Hepatocyte (in vitro differentiated cells): Measurements from ENCODE around the gene ACACA. TPM values are rescaled to one million over a fixed set of nuclear protein-coding genes. Genes with fewer than 3 reads are reported as not detected.

ENCODE experiments used
- DNase-seq: peaks from one replicate; pipeline ENCODE4 v3.0.0-alpha.2; 2016; ENCODE audit warnings: low spot score
- H2AFZ ChIP-seq: fragments of 200-600 bp; sonication (generic); 2 replicates; pipeline ENCODE4 v1.6.0; 2016; ENCODE audit warnings: antibody characterized with exemption, mild to moderate bottlenecking
- H3K27ac ChIP-seq: fragments of 200-600 bp; sonication (generic); 2 replicates; pipeline ENCODE4 v1.5.1; 2016; ENCODE audit warnings: mild to moderate bottlenecking
- H3K27me3 ChIP-seq: fragments of 200-600 bp; sonication (generic); 2 replicates; pipeline ENCODE4 v1.6.1; 2016
- H3K36me3 ChIP-seq: fragments of 200-600 bp; sonication (generic); replicated peaks from 2 replicates; pipeline ENCODE4 v1.5.1; 2016; ENCODE audit warnings: low read depth; ENCODE audit not compliant: insufficient read depth
- H3K4me1 ChIP-seq: fragments of 200-600 bp; sonication (generic); 2 replicates; pipeline ENCODE4 v1.5.1; 2016; ENCODE audit warnings: mild to moderate bottlenecking, moderate library complexity; ENCODE audit not compliant: insufficient read depth
- H3K4me2 ChIP-seq: fragments of 200-600 bp; sonication (generic); 2 replicates; pipeline ENCODE4 v1.6.0; 2016
- H3K4me3 ChIP-seq: fragments of 200-600 bp; sonication (generic); 2 replicates; pipeline ENCODE4 v1.5.1; 2016; ENCODE audit warnings: mild to moderate bottlenecking
- H3K79me2 ChIP-seq: fragments of 200-600 bp; sonication (generic); 2 replicates; pipeline ENCODE4 v1.6.0; 2017; ENCODE audit warnings: mild to moderate bottlenecking
- H3K9me2 ChIP-seq: fragments of 200-600 bp; sonication (generic); replicated peaks from 2 replicates; pipeline ENCODE4 v1.6.0; 2017; ENCODE audit warnings: mild to moderate bottlenecking; ENCODE audit not compliant: insufficient read depth
- H3K9me3 ChIP-seq: fragments of 200-600 bp; sonication (generic); 2 replicates; pipeline ENCODE4 v1.5.1; 2016; ENCODE audit warnings: low read depth, mild to moderate bottlenecking
- H4K20me1 ChIP-seq: fragments of 200-600 bp; sonication (generic); 2 replicates; pipeline ENCODE4 v1.6.0; 2016; ENCODE audit warnings: mild to moderate bottlenecking; ENCODE audit not compliant: insufficient read depth, poor library complexity, severe bottlenecking
- EZH2 ChIP-seq: fragments of 200-600 bp; sonication (generic); IDR thresholded peaks from 2 replicates; pipeline ENCODE4 v1.6.1; 2016; ENCODE audit warnings: antibody characterized with exemption, mild to moderate bottlenecking, borderline replicate concordance
- EZH2phosphoT487 ChIP-seq: fragments of 200-600 bp; sonication (generic); IDR thresholded peaks from one replicate; pipeline ENCODE4 v1.6.1; 2018; ENCODE audit warnings: antibody characterized with exemption, mild to moderate bottlenecking, low read depth, moderate library complexity; ENCODE audit not compliant: unreplicated experiment, severe bottlenecking
- WGBS: methylation state at CpG from one replicate; pipeline ENCODE4 v1.1.6; 2016; ENCODE audit warnings: low lambda C conversion rate; ENCODE audit errors: missing lambda C conversion rate; 5-methylcytosine and 5-hydroxymethylcytosine counted together
- polyA plus RNA-seq: library from polyadenylated mRNA; unstranded; fragments of >200 nt; fragmentation: Nextera tagmentation; extraction: Ambion mirVana; gene quantifications from 2 replicates; pipeline ENCODE4 v1.2.1, GENCODE V29; 2016
- total RNA-seq: library from RNA; depleted of rRNA; stranded (reverse); fragments of >200 nt; gene quantifications from 2 replicates; pipeline ENCODE4 v1.2.3, GENCODE V29; 2014
- TF ChIP-seq, protein P1 (sequence below): fragments of 200-600 bp; sonication (generic); IDR thresholded peaks from 2 replicates; pipeline ENCODE4 v1.5.1; 2016; ENCODE audit warnings: antibody characterized with exemption, mild to moderate bottlenecking; ENCODE audit not compliant: poor library complexity

The ACACA gene
- total and polyA plus RNA-seq, 2 experiments from 2014 or later: 37.4 to 53.8 TPM

DNA sequence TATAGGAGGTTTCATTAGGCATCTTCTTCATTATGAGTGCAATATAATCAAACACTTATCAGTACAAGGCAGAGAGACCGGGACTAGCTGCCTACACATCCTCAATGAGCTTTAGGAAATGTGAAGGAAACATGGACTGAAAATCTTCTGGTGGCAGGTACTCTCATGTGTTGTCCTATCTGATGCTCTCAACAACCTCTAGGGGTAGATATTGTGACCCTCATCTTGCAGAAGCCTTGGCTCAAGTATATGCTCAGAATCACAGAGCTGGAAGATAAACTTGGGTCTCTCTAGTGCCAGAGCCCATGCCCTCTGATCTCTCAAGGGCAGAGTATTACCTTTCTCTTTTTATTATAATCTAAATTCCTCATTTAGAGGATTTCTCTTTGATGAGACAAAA, 212.4 kb downstream of the ACACA start:
- no peaks in the 10 kb centered on the region for H4K20me1 ChIP-seq
- H2AFZ ChIP-seq: no peak overlapping the region
- no peaks in the 10 kb centered on the region for H3K36me3 ChIP-seq
- H3K4me1 ChIP-seq: no peaks in the 10 kb centered on the region
- H3K4me2 ChIP-seq: no peak overlapping the region
- H3K27me3 ChIP-seq: no peaks in the 10 kb centered on the region
- H3K9me2 ChIP-seq: no peaks in the 10 kb centered on the region
- H3K9me3 ChIP-seq: no peaks in the 10 kb centered on the region
- no peak for TF ChIP-seq EZH2
- no peak for TF ChIP-seq EZH2phosphoT487
- TF ChIP-seq, protein P1, sequence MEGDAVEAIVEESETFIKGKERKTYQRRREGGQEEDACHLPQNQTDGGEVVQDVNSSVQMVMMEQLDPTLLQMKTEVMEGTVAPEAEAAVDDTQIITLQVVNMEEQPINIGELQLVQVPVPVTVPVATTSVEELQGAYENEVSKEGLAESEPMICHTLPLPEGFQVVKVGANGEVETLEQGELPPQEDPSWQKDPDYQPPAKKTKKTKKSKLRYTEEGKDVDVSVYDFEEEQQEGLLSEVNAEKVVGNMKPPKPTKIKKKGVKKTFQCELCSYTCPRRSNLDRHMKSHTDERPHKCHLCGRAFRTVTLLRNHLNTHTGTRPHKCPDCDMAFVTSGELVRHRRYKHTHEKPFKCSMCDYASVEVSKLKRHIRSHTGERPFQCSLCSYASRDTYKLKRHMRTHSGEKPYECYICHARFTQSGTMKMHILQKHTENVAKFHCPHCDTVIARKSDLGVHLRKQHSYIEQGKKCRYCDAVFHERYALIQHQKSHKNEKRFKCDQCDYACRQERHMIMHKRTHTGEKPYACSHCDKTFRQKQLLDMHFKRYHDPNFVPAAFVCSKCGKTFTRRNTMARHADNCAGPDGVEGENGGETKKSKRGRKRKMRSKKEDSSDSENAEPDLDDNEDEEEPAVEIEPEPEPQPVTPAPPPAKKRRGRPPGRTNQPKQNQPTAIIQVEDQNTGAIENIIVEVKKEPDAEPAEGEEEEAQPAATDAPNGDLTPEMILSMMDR: no peak
- H3K27ac ChIP-seq: no peak overlapping the region
- DNase-seq: no peak
- 92% methylated on average over 1 of the region's 1 CpG for WGBS
- no peaks in the 10 kb centered on the region for H3K79me2 ChIP-seq
- H3K4me3 ChIP-seq: no peak overlapping the region

DNA sequence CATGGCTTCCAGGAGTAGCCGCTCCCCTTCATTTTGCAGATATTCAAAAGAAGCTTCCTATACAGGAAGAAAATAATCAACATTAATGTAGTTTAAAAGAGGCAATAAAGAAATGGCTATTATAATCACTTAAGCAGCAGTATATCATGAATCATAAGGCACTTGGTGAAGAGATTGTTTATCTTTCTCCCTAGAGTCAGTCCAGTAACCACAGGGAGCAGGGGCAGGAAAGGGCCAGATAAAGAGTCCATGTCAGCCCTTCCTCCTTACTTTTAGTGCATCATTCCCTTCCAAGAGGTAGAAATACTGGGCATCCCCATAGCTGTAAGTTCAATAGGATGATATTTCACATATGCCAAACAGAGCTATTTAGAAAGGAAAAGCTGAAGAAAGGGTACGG, 215.4 kb downstream of the ACACA start:
- no peaks in the 10 kb centered on the region for H3K9me3 ChIP-seq
- H3K4me2 ChIP-seq: no peak overlapping the region
- no peaks in the 10 kb centered on the region for H3K27me3 ChIP-seq
- no peak overlapping the region for H3K27ac ChIP-seq
- H3K4me3 ChIP-seq: no peak overlapping the region
- peaks cover 12% of the 10 kb centered on the region for H3K4me1 ChIP-seq
- 94% methylated on average over 2 of the region's 2 CpGs for WGBS
- TF ChIP-seq, protein P1: no peak
- TF ChIP-seq EZH2 (no peak), EZH2phosphoT487 (no peak)
- no peaks in the 10 kb centered on the region for H3K36me3 ChIP-seq
- DNase-seq: no peak
- no peak overlapping the region for H2AFZ ChIP-seq
- H3K9me2 ChIP-seq: no peaks in the 10 kb centered on the region
- no peaks in the 10 kb centered on the region for H3K79me2 ChIP-seq
- no peaks in the 10 kb centered on the region for H4K20me1 ChIP-seq

DNA sequence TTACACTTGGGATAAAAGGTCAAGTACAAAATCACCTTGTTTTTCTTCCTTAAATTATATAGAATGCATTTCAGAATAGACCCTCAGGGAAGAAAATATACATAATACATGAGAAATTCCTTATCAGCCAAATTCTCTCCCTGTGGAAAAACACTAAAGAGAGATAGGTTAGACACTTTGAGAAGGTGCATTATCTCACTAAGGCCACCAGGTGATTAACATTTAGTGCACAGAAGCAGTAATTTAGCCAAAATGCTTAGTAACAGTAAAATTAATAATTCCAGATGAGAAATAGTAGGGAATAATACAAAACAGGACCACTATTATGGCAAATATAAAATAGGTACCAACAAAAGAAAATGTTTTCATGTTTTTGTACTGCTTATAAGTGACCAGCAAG, 216.1 kb downstream of the ACACA start:
- Histone ChIP-seq H3K9me2 (no peaks in the 10 kb centered on the region), H4K20me1 (no peaks in the 10 kb centered on the region), H3K4me1 (peaks cover 12% of the 10 kb centered on the region), H3K27ac (no peak overlapping the region), H3K79me2 (no peaks in the 10 kb centered on the region), H3K4me3 (no peak overlapping the region), H3K9me3 (no peaks in the 10 kb centered on the region), H3K4me2 (no peak overlapping the region), H3K36me3 (no peaks in the 10 kb centered on the region), H2AFZ (no peak overlapping the region), H3K27me3 (no peaks in the 10 kb centered on the region)
- DNase-seq: no peak
- TF ChIP-seq, protein P1: no peak
- no peak for TF ChIP-seq EZH2

DNA sequence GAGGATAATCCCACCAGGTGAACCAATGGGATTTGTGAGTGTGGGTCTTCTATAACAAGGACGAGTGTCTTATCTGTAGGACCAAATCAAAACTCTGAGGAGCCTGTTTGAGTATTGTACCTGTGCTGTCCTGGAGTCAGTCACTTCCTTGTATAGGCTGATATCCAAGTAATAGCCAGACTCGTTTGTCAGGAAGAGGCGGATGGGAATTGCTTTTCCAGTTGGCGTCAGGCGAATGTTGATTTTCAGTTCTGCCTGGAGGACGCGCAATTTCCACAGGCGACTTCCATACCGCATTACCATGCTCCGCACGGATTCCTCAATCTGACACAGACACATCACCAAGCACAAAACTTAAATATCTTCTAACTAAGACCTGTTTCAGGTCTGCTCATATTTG, 218.5 kb downstream of the ACACA start:
- H3K4me1 ChIP-seq: peaks cover 12% of the 10 kb centered on the region
- TF ChIP-seq EZH2phosphoT487: no peak
- TF ChIP-seq, protein P1: no peak
- TF ChIP-seq EZH2: no peak
- H3K4me3 ChIP-seq: no peak overlapping the region
- no peaks in the 10 kb centered on the region for H4K20me1 ChIP-seq
- 95% methylated on average over 11 of the region's 11 CpGs for whole genome bisulfite sequencing
- H3K9me3 ChIP-seq: no peaks in the 10 kb centered on the region
- no peak for DNase-seq
- no peak overlapping the region for H2AFZ ChIP-seq
- no peaks in the 10 kb centered on the region for H3K9me2 ChIP-seq
- no peaks in the 10 kb centered on the region for H3K79me2 ChIP-seq
- no peak overlapping the region for H3K4me2 ChIP-seq
- H3K27ac ChIP-seq: no peak overlapping the region
- H3K27me3 ChIP-seq: no peaks in the 10 kb centered on the region
- no peaks in the 10 kb centered on the region for H3K36me3 ChIP-seq
